IMR-90 (cell line): ENCODE data around the gene ZBP1. TPM values are rescaled to one million over a fixed set of nuclear protein-coding genes. Genes with fewer than 3 reads are reported as not detected.

Experiments used
- ATAC-seq: fragments of 200-7000 bp; cut with Tn5 transposase; 2 replicates; pipeline ENCODE4 v1.9.1; 2020; ENCODE audit warnings: low read depth, mild to moderate bottlenecking, moderate library complexity
- BruUV-seq: library from RNA; stranded (reverse); fragments of 400-500 nt; replicated peaks from 2 replicates; lab custom pipeline; 2021; lab: Mats Ljungman, UMichigan
- CTCF ChIA-PET: fragments of 300-600 bp; formaldehyde crosslinking; extraction: SDS; loops from one replicate; lab custom pipeline; 2021; ENCODE audit warnings: antibody characterized with exemption; lab: Yijun Ruan, JAX
- POLR2A ChIA-PET: fragments of 300-600 bp; sonication (Branson Sonifier 250); formaldehyde crosslinking; loops from one replicate; lab custom pipeline; 2022; ENCODE audit warnings: antibody characterized with exemption; ENCODE audit not compliant: unreplicated experiment; lab: Charles Lee
- DNase-seq: peaks from one replicate; pipeline ENCODE4 v3.0.0; 2013
- H2AFZ ChIP-seq: replicated peaks from 2 replicates; pipeline ENCODE3; 2013; ENCODE audit warnings: low read length, mild to moderate bottlenecking; ENCODE audit not compliant: poor library complexity
- H2AK5ac ChIP-seq: 2 replicates; pipeline ENCODE4 v1.6.1; 2013; ENCODE audit warnings: low read depth, low read length, inconsistent platforms
- H2AK9ac ChIP-seq: replicated peaks from 2 replicates; pipeline ENCODE3; 2013; ENCODE audit warnings: mild to moderate bottlenecking, low read depth, low read length, moderate library complexity; ENCODE audit not compliant: poor library complexity
- H2BK120ac ChIP-seq: 2 replicates; pipeline ENCODE4 v1.6.1; 2013; ENCODE audit warnings: low read depth, low read length, inconsistent platforms
- H2BK15ac ChIP-seq: 3 replicates; pipeline ENCODE4 v1.6.1; 2013; ENCODE audit warnings: low read depth, low read length, inconsistent platforms
- H2BK20ac ChIP-seq: 2 replicates; pipeline ENCODE4 v1.6.1; 2013; ENCODE audit warnings: low read depth, mild to moderate bottlenecking, inconsistent platforms, low read length, moderate library complexity
- H2BK5ac ChIP-seq: 2 replicates; pipeline ENCODE4 v1.6.1; 2013; ENCODE audit warnings: mild to moderate bottlenecking, low read depth, low read length, inconsistent platforms; ENCODE audit not compliant: poor library complexity, severe bottlenecking
- H3K14ac ChIP-seq: replicated peaks from 2 replicates; pipeline ENCODE4 v1.6.1; 2013; ENCODE audit warnings: low read depth, low read length, inconsistent platforms
- H3K18ac ChIP-seq: 2 replicates; pipeline ENCODE4 v1.6.1; 2013; ENCODE audit warnings: low read depth, low read length, control low read depth
- H3K23ac ChIP-seq: 2 replicates; pipeline ENCODE4 v1.6.1; 2013; ENCODE audit warnings: low read depth, low read length, inconsistent platforms
- H3K27ac ChIP-seq: 2 replicates; pipeline ENCODE4 v1.5.1; 2013; ENCODE audit warnings: mild to moderate bottlenecking, control low read depth, low read length; ENCODE audit not compliant: insufficient read depth
- H3K27me3 ChIP-seq: 2 replicates; pipeline ENCODE4 v1.6.1; 2013; ENCODE audit warnings: low read length; ENCODE audit not compliant: control insufficient read depth, insufficient read depth
- H3K36me3 ChIP-seq: 2 replicates; pipeline ENCODE4 v1.6.1; 2013; ENCODE audit warnings: low read length, mixed read lengths; ENCODE audit not compliant: control insufficient read depth, insufficient read depth
- H3K4ac ChIP-seq: 2 replicates; pipeline ENCODE4 v1.6.1; 2013; ENCODE audit warnings: low read depth, low read length, inconsistent platforms
- H3K4me1 ChIP-seq: 2 replicates; pipeline ENCODE4 v1.6.1; 2013; ENCODE audit warnings: low read length, mixed read lengths; ENCODE audit not compliant: control insufficient read depth, insufficient read depth
- H3K4me2 ChIP-seq: 2 replicates; pipeline ENCODE4 v1.6.1; 2013; ENCODE audit warnings: low read depth, mild to moderate bottlenecking, control low read depth, low read length, moderate library complexity
- H3K4me3 ChIP-seq: 2 replicates; pipeline ENCODE4 v1.5.1; 2013; ENCODE audit warnings: low read depth, mild to moderate bottlenecking, control low read depth, low read length, moderate library complexity; ENCODE audit not compliant: insufficient read depth
- H3K56ac ChIP-seq: 2 replicates; pipeline ENCODE4 v1.6.1; 2013; ENCODE audit warnings: low read length, inconsistent platforms; ENCODE audit not compliant: insufficient read depth; ENCODE audit errors: extremely low read depth
- H3K79me1 ChIP-seq, 2 experiments: 2 replicates each; pipeline ENCODE4 v1.6.1; 2013; ENCODE audit warnings: low read length in 2 of 2, inconsistent platforms in 1 of 2, low read depth in 1 of 2
- H3K9ac ChIP-seq: 2 replicates; pipeline ENCODE4 v1.6.1; 2013; ENCODE audit warnings: low read depth, low read length, control low read depth
- H3K9me1 ChIP-seq: 2 replicates; pipeline ENCODE4 v1.6.1; 2013; ENCODE audit warnings: low read length, inconsistent platforms; ENCODE audit not compliant: insufficient read depth
- H3K9me3 ChIP-seq: 2 replicates; pipeline ENCODE4 v1.6.1; 2013; ENCODE audit warnings: low read length; ENCODE audit not compliant: control insufficient read depth, insufficient read depth
- H4K20me1 ChIP-seq: 2 replicates; pipeline ENCODE4 v1.6.1; 2013; ENCODE audit warnings: low read length, inconsistent platforms; ENCODE audit not compliant: insufficient read depth
- H4K5ac ChIP-seq: 2 replicates; pipeline ENCODE4 v1.6.1; 2013; ENCODE audit warnings: mild to moderate bottlenecking, low read depth, low read length, control low read depth
- H4K8ac ChIP-seq, 2 experiments: 2 replicates each; pipeline ENCODE4 v1.6.1; 2013; ENCODE audit warnings: low read depth in 2 of 2, low read length in 2 of 2, control low read depth in 1 of 2, inconsistent platforms in 1 of 2
- H4K91ac ChIP-seq: 2 replicates; pipeline ENCODE4 v1.6.1; 2013; ENCODE audit warnings: low read depth, low read length, inconsistent platforms; ENCODE audit not compliant: insufficient read depth
- BHLHE40 ChIP-seq: fragments of 150-350 bp; IDR thresholded peaks from 2 replicates; pipeline ENCODE4 v1.6.1; 2016; ENCODE audit warnings: mild to moderate bottlenecking, low read depth, low read length
- CEBPB ChIP-seq: IDR thresholded peaks from 2 replicates; pipeline ENCODE4 v1.6.1; 2012; ENCODE audit warnings: low read depth, low read length, improper control_type of control experiment
- CHD1 ChIP-seq: IDR thresholded peaks from 2 replicates; pipeline ENCODE4 v1.6.1; 2012; ENCODE audit warnings: low read depth, low read length, improper control_type of control experiment
- CTCF ChIP-seq: conservative IDR thresholded peaks from 2 replicates; pipeline ENCODE4 v1.5.1; 2012; ENCODE audit warnings: mild to moderate bottlenecking, low read depth, low read length, improper control_type of control experiment
- FOS ChIP-seq: fragments of 150-350 bp; IDR thresholded peaks from 2 replicates; pipeline ENCODE4 v1.6.1; 2016; ENCODE audit warnings: low read depth, low read length
- MAFK ChIP-seq: IDR thresholded peaks from 2 replicates; pipeline ENCODE4 v1.6.1; 2012; ENCODE audit warnings: low read depth, low read length, improper control_type of control experiment
- MAZ ChIP-seq: IDR thresholded peaks from 2 replicates; pipeline ENCODE4 v1.6.1; 2012; ENCODE audit warnings: low read depth, mild to moderate bottlenecking, low read length, improper control_type of control experiment, moderate library complexity, borderline replicate concordance
- MXI1 ChIP-seq: IDR thresholded peaks from 2 replicates; pipeline ENCODE4 v1.6.1; 2012; ENCODE audit warnings: low read depth, mild to moderate bottlenecking, low read length, moderate library complexity, borderline replicate concordance
- NFE2L2 ChIP-seq: fragments of 150-350 bp; IDR thresholded peaks from 2 replicates; pipeline ENCODE4 v1.6.1; 2016; ENCODE audit warnings: low read depth, mild to moderate bottlenecking, low read length
- POLR2A ChIP-seq: IDR thresholded peaks from 2 replicates; pipeline ENCODE4 v1.6.1; 2012; ENCODE audit warnings: mild to moderate bottlenecking, low read depth, low read length
- RAD21 ChIP-seq: IDR thresholded peaks from 2 replicates; pipeline ENCODE4 v1.6.1; 2012; ENCODE audit warnings: low read length, improper control_type of control experiment
- RCOR1 ChIP-seq: IDR thresholded peaks from 2 replicates; pipeline ENCODE4 v1.6.1; 2012; ENCODE audit warnings: mild to moderate bottlenecking, low read length, improper control_type of control experiment; ENCODE audit not compliant: insufficient replicate concordance
- RFX5 ChIP-seq: IDR thresholded peaks from 2 replicates; pipeline ENCODE4 v1.8.0; 2012; ENCODE audit warnings: low read depth, mild to moderate bottlenecking, low read length, moderate library complexity
- SMC3 ChIP-seq: fragments of 150-350 bp; IDR thresholded peaks from 2 replicates; pipeline ENCODE4 v1.6.1; 2016; ENCODE audit warnings: low read depth, mild to moderate bottlenecking, antibody characterized with exemption, low read length, moderate library complexity
- WGBS, 2 experiments: methylation state at CpG; one replicate each; pipeline versions ENCODE4 v1.1.5 to v1.1.7; 2013; ENCODE audit warnings: missing lambda C conversion rate in 2 of 2; ENCODE audit not compliant: insufficient read length in 1 of 2; ENCODE audit errors: extremely low coverage in 2 of 2; 5-methylcytosine and 5-hydroxymethylcytosine counted together
- dilution Hi-C: fragments of 300-500 bp; cut with HindIII; formaldehyde crosslinking; loops from one replicate; pipeline ENCODE4 v1.14.3; 2018; ENCODE audit warnings: low sequenced_read_pairs; ENCODE audit not compliant: unreplicated experiment
- in situ Hi-C: fragments of 300-500 bp; cut with MboI; formaldehyde crosslinking; loops from 3 replicates; pipeline ENCODE4 v1.14.3; 2019; ENCODE audit warnings: low sequenced_read_pairs, inconsistent platforms, mixed read lengths
- intact Hi-C: fragments of 100-400 bp; cut with micrococcal nuclease; formaldehyde crosslinking; loops from 2 replicates; pipeline ENCODE4 v1.10.0; 2022
- polyA plus RNA-seq, 3 experiments: library from polyadenylated mRNA; depleted of rRNA; stranded (reverse); fragments of >200 nt; gene quantifications; 2 replicates each; pipeline ENCODE4 v1.2.3, GENCODE V29; 2012; ENCODE audit warnings: low replicate concordance in 1 of 3
- total RNA-seq: library from RNA; depleted of rRNA; stranded (reverse); fragments of >200 nt; gene quantifications from 2 replicates; pipeline ENCODE4 v1.2.3, GENCODE V29; 2012
- TF ChIP-seq, protein P1 (sequence below): fragments of 150-350 bp; IDR thresholded peaks from 2 replicates; pipeline ENCODE4 v1.6.1; 2017; ENCODE audit warnings: mild to moderate bottlenecking, antibody characterized with exemption, low read length, low read depth

ZBP1 gene
- total and polyA plus RNA-seq, 2 of the 4 experiments (the other 2 are of a cell fraction) = not detected

DNA sequence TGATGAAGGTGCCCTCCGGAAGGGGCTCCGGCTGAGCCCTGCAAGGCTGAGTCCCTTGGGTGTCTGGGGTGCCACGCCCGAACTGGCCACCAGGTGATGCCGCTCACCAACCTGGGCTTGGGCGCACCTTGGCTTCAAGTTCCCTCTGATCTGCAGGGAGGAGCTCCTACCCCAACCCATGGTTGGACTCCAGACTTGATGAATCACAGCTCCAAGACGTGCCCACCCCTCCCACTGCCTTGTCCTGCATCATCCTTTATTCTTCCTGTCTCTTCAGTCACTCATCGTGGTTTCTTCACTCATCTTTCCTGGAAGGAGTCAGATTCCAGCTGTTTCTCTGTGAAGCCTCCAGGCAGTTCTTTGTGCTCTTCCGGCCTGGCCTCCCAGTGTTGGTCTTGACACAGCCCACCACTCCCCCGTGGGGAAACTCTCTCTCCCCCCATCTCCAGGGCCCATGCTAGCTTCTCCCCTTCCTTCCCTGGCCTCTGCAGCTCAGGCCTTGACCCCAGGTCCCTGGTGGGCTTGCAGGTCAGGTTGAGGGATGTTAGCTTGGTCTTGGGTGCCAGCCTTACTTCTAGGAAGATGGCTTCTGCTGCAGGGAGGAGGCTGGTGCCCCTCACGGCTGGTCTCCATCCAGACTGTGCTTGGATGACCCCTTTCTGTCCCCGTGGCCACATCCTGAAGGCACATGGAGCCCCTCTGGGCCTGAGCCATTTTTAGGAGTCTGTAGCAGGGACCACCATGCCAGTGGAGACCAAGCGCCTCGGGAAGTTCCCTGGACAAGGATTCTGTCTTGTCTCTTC, 2.6 kb upstream of the ZBP1 start:
- H3K9ac ChIP-seq = no peak overlapping the region
- DNase-seq (peak; percentile 37), ATAC-seq (peak; percentile 72)
- H2AFZ ChIP-seq = peak overlapping the region; percentile 61
- H2BK5ac ChIP-seq = no peak overlapping the region
- H3K9me1 ChIP-seq = no peaks in the 10 kb centered on the region
- no TSS peak for BruUV-seq
- peak overlapping the region; percentile 35 for H2AK9ac ChIP-seq
- in situ Hi-C loops (no loop called here), dilution Hi-C loops (no loop called here), intact Hi-C loops (loop anchor here (1.0 kb wide), 1 partner anchor 557 kb away; no protein-coding TSS in a partner anchor)
- no peak overlapping the region for H4K5ac ChIP-seq
- no peak overlapping the region for H3K18ac ChIP-seq
- H3K14ac ChIP-seq = no peak overlapping the region
- H3K9me3 ChIP-seq = peaks cover 3% of the 10 kb centered on the region; the same call in 1 of the 2 replicates
- no peak overlapping the region for H3K4me3 ChIP-seq
- H2BK20ac ChIP-seq = no peak overlapping the region
- H4K91ac ChIP-seq = no peak overlapping the region
- no peaks in the 10 kb centered on the region for H4K20me1 ChIP-seq
- H4K8ac ChIP-seq = no peak overlapping the region
- POLR2A ChIA-PET = no interaction called here
- peaks cover 7% of the 10 kb centered on the region for H3K27me3 ChIP-seq
- no peak overlapping the region for H3K4me2 ChIP-seq
- CTCF ChIA-PET = interaction anchor here (1.1 to 1.2 kb wide), 2 partner anchors 464 to 465 kb away, joined by 4 read pairs; no protein-coding TSS in a partner anchor
- no peak overlapping the region for H2AK5ac ChIP-seq
- peaks cover 2% of the 10 kb centered on the region; the same call in 1 of the 2 replicates for H3K4me1 ChIP-seq
- no peak overlapping the region for H3K4ac ChIP-seq
- no peak overlapping the region for H3K56ac ChIP-seq
- WGBS, 2 experiments = 60% methylated on average over 7 of the region's 14 CpGs; no CpG with 5 or more reads in 1 of the 2 experiments
- no peaks in the 10 kb centered on the region for H3K79me1 ChIP-seq
- no peak overlapping the region for H2BK120ac ChIP-seq
- H3K23ac ChIP-seq = no peak overlapping the region
- no peaks in the 10 kb centered on the region for H3K36me3 ChIP-seq
- H2BK15ac ChIP-seq = no peak overlapping the region
- H3K27ac ChIP-seq = no peak overlapping the region
- no peak for TF ChIP-seq RFX5
- TF ChIP-seq, protein P1, sequence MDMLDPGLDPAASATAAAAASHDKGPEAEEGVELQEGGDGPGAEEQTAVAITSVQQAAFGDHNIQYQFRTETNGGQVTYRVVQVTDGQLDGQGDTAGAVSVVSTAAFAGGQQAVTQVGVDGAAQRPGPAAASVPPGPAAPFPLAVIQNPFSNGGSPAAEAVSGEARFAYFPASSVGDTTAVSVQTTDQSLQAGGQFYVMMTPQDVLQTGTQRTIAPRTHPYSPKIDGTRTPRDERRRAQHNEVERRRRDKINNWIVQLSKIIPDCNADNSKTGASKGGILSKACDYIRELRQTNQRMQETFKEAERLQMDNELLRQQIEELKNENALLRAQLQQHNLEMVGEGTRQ = no peak
- no peak for TF ChIP-seq NFE2L2
- no peak for TF ChIP-seq MAZ
- peak; percentile 74 for TF ChIP-seq RAD21
- peak; percentile 56 for TF ChIP-seq CTCF
- no peak for TF ChIP-seq FOS
- no peak for TF ChIP-seq RCOR1
- TF ChIP-seq MXI1 = no peak
- no peak for TF ChIP-seq CHD1
- no peak for TF ChIP-seq MAFK
- no peak for TF ChIP-seq CEBPB
- TF ChIP-seq POLR2A = no peak
- TF ChIP-seq BHLHE40 = no peak
- TF ChIP-seq SMC3 = peak; percentile 57
